ENCODE measurements around the gene RUSC2. TPM values are rescaled to one million over a fixed set of nuclear protein-coding genes. Genes with fewer than 3 reads are reported as not detected.
A peak's percentile ranks its signal among the peaks of the same experiment; 100 is the strongest.
"Not testable (repeated sequence)": the region's sequence is repeated elsewhere in the genome, so short reads cannot be mapped to it uniquely, and the experiment has no call there.

Gene RUSC2
- total RNA-seq, 1 experiment from 2014 or later = 49.9 TPM

DNA sequence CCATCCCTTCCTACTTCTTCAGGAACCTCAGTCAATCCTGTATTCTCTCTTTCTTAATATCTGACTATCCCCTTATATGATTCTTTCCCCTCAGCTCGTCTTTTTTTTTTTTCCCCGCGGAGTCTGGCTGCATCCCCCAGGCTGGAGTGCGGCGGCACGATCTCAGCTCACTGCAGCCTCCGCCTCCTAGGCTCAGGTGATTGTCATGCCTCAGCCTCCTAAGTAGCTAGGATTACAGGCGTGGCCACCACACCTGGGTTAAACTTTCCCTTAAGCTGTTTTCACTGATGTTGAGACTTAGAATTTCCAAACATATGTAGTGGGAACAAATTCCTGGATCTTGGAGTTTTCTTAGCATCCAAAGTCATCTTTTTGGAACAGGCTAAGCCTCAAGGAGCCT, 13.3 kb upstream of the RUSC2 start:
- no peak for ATAC-seq

DNA sequence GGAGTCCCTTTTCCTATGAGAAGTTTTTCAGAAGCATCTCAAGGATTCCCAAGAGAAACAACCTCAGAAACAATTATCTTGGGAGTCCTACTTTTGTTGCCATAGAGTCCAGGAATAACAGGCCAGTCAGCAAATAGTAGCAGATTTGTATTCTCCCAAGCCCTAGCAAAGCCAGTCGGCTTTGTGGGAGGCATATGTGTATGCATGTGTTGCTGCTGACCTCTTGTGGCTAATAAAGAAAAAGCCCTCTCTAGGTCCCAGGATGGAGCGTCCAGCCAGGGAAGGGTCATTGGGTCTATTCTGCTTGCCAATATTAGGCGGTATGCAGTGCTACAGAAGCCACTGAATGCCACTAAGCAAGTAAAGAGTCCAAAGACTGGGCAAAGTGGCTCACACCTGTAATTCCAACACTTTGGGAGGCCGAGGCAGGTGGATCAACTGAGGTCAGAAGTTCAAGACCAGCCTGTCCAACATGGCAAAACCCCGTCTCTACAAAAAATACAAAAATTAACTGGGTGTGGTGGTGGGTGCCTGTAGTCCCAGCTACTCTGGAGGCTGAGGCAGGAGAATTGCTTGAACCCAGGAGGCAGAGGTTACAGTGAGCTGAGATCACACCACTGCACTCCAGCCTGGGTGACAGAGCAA, 12.6 kb upstream of the RUSC2 start:
- peak; percentile 94 for ATAC-seq
- H3K9me3 ChIP-seq (ENCODE audit: control insufficient read depth, insufficient read depth, low read depth, low read length); BruUV-seq (replicated peaks); H3K4me1 ChIP-seq (ENCODE audit: control insufficient read depth, insufficient read depth, low read length); H3K36me3 ChIP-seq (ENCODE audit: control insufficient read depth, insufficient read depth, low read length); POLR2A ChIA-PET; H3K27me3 ChIP-seq (ENCODE audit: control insufficient read depth, insufficient read depth, low read length); in situ Hi-C loops (cut with HindIII; ENCODE audit: low pct_unique_long_range_greater_than_20kb, low sequenced_read_pairs); H3K4me3 ChIP-seq (ENCODE audit: low read depth in 2 of 2, low read length in 2 of 2); H3K27ac ChIP-seq (ENCODE audit: low read length): not testable (repeated sequence)
- DNase-seq (ENCODE audit: low read depth, low spot score) = peak; percentile 52
- TF ChIP-seq, protein P1, sequence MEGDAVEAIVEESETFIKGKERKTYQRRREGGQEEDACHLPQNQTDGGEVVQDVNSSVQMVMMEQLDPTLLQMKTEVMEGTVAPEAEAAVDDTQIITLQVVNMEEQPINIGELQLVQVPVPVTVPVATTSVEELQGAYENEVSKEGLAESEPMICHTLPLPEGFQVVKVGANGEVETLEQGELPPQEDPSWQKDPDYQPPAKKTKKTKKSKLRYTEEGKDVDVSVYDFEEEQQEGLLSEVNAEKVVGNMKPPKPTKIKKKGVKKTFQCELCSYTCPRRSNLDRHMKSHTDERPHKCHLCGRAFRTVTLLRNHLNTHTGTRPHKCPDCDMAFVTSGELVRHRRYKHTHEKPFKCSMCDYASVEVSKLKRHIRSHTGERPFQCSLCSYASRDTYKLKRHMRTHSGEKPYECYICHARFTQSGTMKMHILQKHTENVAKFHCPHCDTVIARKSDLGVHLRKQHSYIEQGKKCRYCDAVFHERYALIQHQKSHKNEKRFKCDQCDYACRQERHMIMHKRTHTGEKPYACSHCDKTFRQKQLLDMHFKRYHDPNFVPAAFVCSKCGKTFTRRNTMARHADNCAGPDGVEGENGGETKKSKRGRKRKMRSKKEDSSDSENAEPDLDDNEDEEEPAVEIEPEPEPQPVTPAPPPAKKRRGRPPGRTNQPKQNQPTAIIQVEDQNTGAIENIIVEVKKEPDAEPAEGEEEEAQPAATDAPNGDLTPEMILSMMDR (IDR thresholded peaks at IDR 0.05) = peak; percentile 96
- intact Hi-C loops (cut with micrococcal nuclease; ENCODE audit: unreplicated experiment) = loop anchor here (1.0 to 10.0 kb wide), 3 partner anchors 220 to 361 kb away; no protein-coding TSS in a partner anchor
- CTCF ChIA-PET = interaction anchor here (0.7 to 0.9 kb wide), 3 partner anchors 12 to 361 kb away, joined by 3 to 5 read pairs (median 4); no protein-coding TSS in a partner anchor

More for the DNA sequence above, 13.3 kb upstream of the RUSC2 start:
- ChIA-PET CTCF (interaction anchor here (0.9 to 1.2 kb wide), 2 partner anchors 77 to 255 kb away, joined by 3 to 5 read pairs; partner anchors contain the start of gene TLN1), POLR2A (no interaction called here)
- intact Hi-C loops (cut with micrococcal nuclease; ENCODE audit: unreplicated experiment) = loop anchor here (5.0 to 10.0 kb wide), 2 partner anchors 219 to 282 kb away; no protein-coding TSS in a partner anchor
- no peak for TF ChIP-seq TCF7L2 (IDR thresholded peaks at IDR 0.05; ENCODE audit: low read depth, low read length)
- no peak for TF ChIP-seq POLR2AphosphoS5 (IDR thresholded peaks at IDR 0.05; ENCODE audit: low read depth, low read length)
- TF ChIP-seq, protein P2, sequence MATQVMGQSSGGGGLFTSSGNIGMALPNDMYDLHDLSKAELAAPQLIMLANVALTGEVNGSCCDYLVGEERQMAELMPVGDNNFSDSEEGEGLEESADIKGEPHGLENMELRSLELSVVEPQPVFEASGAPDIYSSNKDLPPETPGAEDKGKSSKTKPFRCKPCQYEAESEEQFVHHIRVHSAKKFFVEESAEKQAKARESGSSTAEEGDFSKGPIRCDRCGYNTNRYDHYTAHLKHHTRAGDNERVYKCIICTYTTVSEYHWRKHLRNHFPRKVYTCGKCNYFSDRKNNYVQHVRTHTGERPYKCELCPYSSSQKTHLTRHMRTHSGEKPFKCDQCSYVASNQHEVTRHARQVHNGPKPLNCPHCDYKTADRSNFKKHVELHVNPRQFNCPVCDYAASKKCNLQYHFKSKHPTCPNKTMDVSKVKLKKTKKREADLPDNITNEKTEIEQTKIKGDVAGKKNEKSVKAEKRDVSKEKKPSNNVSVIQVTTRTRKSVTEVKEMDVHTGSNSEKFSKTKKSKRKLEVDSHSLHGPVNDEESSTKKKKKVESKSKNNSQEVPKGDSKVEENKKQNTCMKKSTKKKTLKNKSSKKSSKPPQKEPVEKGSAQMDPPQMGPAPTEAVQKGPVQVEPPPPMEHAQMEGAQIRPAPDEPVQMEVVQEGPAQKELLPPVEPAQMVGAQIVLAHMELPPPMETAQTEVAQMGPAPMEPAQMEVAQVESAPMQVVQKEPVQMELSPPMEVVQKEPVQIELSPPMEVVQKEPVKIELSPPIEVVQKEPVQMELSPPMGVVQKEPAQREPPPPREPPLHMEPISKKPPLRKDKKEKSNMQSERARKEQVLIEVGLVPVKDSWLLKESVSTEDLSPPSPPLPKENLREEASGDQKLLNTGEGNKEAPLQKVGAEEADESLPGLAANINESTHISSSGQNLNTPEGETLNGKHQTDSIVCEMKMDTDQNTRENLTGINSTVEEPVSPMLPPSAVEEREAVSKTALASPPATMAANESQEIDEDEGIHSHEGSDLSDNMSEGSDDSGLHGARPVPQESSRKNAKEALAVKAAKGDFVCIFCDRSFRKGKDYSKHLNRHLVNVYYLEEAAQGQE (IDR thresholded peaks at IDR 0.05; ENCODE audit: insufficient read depth in 1 of 2, low read depth in 2 of 2, low read length in 1 of 2) = no peak
- TF ChIP-seq, protein P1 (IDR thresholded peaks at IDR 0.05) = no peak
- no peak for TF ChIP-seq SIN3A (IDR thresholded peaks at IDR 0.05; ENCODE audit: borderline replicate concordance, insufficient read depth, low read depth, low read length)
- Histone ChIP-seq H3K9me3 (ENCODE audit: control insufficient read depth, insufficient read depth, low read depth, low read length) (no peaks in the 10 kb centered on the region), H3K4me1 (ENCODE audit: control insufficient read depth, insufficient read depth, low read length) (peaks cover 2% of the 10 kb centered on the region; the same call in 1 of the 2 replicates), H3K36me3 (ENCODE audit: control insufficient read depth, insufficient read depth, low read length) (no peaks in the 10 kb centered on the region), H3K4me3 (ENCODE audit: low read depth in 2 of 2, low read length in 2 of 2) (no peak overlapping the region), H3K27ac (ENCODE audit: low read length) (no peak overlapping the region), H3K27me3 (ENCODE audit: control insufficient read depth, insufficient read depth, low read length) (no peaks in the 10 kb centered on the region)
- in situ Hi-C loops (cut with HindIII; ENCODE audit: low pct_unique_long_range_greater_than_20kb, low sequenced_read_pairs) = no loop called here
- no TSS peak for BruUV-seq (replicated peaks)
- DNase-seq (ENCODE audit: low read depth, low spot score) = no peak

Measured in Panc1 (cell line).